ENCODE results near the gene GNG4. TPM values are rescaled to one million over a fixed set of nuclear protein-coding genes. Genes with fewer than 3 reads are reported as not detected.

Gene GNG4
- total and polyA plus RNA-seq, 10 of the 15 experiments (the other 5 are each of a cell fraction or from before 2014, with no cell fraction given): 0.03 to 0.15 (median 0.15) TPM; not detected in 7

DNA sequence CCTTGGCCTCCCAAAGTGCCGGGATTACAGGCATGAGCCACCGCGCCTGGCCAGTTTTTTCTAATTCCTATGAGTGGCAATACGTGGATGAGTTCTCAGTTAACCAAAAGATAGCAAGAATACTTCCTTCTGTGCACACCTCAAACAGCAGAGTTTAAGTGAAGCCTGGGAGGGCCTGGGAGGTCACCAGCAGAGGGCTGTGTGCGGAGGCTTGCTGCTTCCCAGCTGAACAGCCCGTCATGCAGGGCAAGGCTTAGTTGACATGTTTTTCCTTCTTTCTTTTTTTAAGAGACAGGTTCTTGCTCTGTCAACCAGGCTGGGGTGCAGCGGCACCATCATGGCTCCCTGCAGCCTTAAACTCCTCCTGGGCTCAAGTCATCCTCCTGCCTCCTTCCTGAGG is 17.8 kb downstream of the GNG4 start:
- Histone ChIP-seq H4K20me1 (ENCODE audit: control insufficient read depth, insufficient read depth) (no peaks in the 10 kb centered on the region), H3K79me2 (ENCODE audit: control insufficient read depth, insufficient read depth, low read length) (no peaks in the 10 kb centered on the region), H3K4me3 (no peak overlapping the region), H3K9me3 (replicated peaks; ENCODE audit: control insufficient read depth, insufficient read depth, low read length) (no peaks in the 10 kb centered on the region), H3K9ac (ENCODE audit: control insufficient read depth, insufficient read depth, low read length) (no peak overlapping the region), H3K4me2 (ENCODE audit: control insufficient read depth, insufficient read depth) (no peak overlapping the region), H3K27ac (ENCODE audit: control insufficient read depth, insufficient read depth) (no peak overlapping the region), H3K27me3 (replicated peaks in 1 of 2; ENCODE audit: control insufficient read depth in 2 of 2, insufficient read depth in 2 of 2, low read length in 1 of 2) (no peaks in the 10 kb centered on the region; a peak in 1 of 4 replicates), H2AFZ (ENCODE audit: control insufficient read depth, low read depth, low read length) (peak overlapping the region; percentile 26; the same call in 1 of the 2 replicates), H3K4me1 (ENCODE audit: control insufficient read depth, insufficient read depth, low read length) (peaks cover 9% of the 10 kb centered on the region), H3K36me3 (ENCODE audit: control insufficient read depth in 2 of 2, insufficient read depth in 2 of 2, low read length in 1 of 2) (no peaks in the 10 kb centered on the region)
- intact Hi-C loops (cut with micrococcal nuclease; ENCODE audit: unreplicated experiment) (no loop called here), in situ Hi-C loops (cut with MboI) (no loop called here)
- FAIRE-seq (no peak), DNase-seq (ENCODE audit: low read depth, low spot score) (no peak), ATAC-seq (peak; percentile 16; the same call in 1 of the 3 replicates)
- BruUV-seq (replicated peaks): no TSS peak
- WGBS (ENCODE audit: insufficient coverage, insufficient replicate concordance, low lambda C conversion rate, missing lambda C conversion rate): 69% methylated on average over 7 of the region's 7 CpGs
- CTCF ChIA-PET: interaction anchor here (1.0 to 1.5 kb wide), 2 partner anchors 19 to 30 kb away, joined by 3 read pairs; no protein-coding TSS in a partner anchor
- SMC1A ChIA-PET (ENCODE audit: uncharacterized antibody, unreplicated experiment): interaction anchor here (0.6 kb wide), 2 partner anchors 121 to 215 kb away, joined by 3 read pairs; no protein-coding TSS in a partner anchor
- TF ChIP-seq, protein P1, sequence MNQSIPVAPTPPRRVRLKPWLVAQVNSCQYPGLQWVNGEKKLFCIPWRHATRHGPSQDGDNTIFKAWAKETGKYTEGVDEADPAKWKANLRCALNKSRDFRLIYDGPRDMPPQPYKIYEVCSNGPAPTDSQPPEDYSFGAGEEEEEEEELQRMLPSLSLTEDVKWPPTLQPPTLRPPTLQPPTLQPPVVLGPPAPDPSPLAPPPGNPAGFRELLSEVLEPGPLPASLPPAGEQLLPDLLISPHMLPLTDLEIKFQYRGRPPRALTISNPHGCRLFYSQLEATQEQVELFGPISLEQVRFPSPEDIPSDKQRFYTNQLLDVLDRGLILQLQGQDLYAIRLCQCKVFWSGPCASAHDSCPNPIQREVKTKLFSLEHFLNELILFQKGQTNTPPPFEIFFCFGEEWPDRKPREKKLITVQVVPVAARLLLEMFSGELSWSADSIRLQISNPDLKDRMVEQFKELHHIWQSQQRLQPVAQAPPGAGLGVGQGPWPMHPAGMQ (IDR thresholded peaks at IDR 0.05; ENCODE audit: borderline replicate concordance): no peak
- TF ChIP-seq TCF7 (IDR thresholded peaks at IDR 0.05; ENCODE audit: borderline replicate concordance): no peak
- POLR2A ChIA-PET: interaction anchor here (0.5 kb wide), 1 partner anchor 356 kb away, joined by 5 read pairs; no protein-coding TSS in a partner anchor
- RAD21 ChIA-PET (ENCODE audit: unreplicated experiment): no interaction called here

DNA sequence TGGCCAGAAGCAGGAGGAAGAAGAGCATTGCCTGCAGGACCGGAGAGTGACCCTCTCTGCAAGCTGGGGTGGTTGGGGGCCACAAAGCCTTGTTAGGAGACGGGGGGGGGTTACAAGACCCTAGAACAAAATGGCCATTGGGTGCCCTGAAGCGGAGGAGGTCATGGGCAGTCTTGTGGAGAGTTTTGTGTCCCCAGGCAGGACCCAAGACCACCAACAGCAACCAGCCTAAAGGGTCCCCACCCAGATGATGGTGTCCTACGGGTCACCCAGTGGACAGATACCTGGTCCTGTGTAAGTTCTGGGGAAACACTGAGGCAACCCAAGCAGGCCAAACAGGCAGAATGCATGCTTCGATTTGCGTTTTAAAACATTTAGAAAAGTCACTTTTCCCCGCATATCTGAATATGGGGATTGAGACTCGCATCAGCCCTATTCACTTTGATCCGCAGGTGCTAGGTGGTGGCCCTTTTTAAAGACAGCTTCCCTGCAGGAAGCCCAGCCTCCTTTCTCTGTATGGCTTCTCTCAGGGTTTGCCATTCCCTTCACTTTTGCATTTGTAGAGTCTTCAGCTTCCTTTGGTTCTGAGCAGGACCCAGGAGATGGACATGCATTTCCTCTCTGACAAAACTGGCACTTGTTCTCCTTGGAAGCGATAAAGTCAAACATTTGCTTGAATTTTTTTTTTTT is 21.1 kb downstream of the GNG4 start:
- Histone ChIP-seq H3K4me2 (ENCODE audit: control insufficient read depth, insufficient read depth) (no peak overlapping the region), H2AFZ (ENCODE audit: control insufficient read depth, low read depth, low read length) (no peak overlapping the region), H3K9ac (ENCODE audit: control insufficient read depth, insufficient read depth, low read length) (no peak overlapping the region), H3K9me3 (replicated peaks; ENCODE audit: control insufficient read depth, insufficient read depth, low read length) (no peaks in the 10 kb centered on the region), H3K36me3 (ENCODE audit: control insufficient read depth in 2 of 2, insufficient read depth in 2 of 2, low read length in 1 of 2) (no peaks in the 10 kb centered on the region), H3K4me3 (no peak overlapping the region), H3K79me2 (ENCODE audit: control insufficient read depth, insufficient read depth, low read length) (no peaks in the 10 kb centered on the region), H3K27ac (ENCODE audit: control insufficient read depth, insufficient read depth) (no peak overlapping the region), H3K27me3 (replicated peaks in 1 of 2; ENCODE audit: control insufficient read depth in 2 of 2, insufficient read depth in 2 of 2, low read length in 1 of 2) (peaks cover 0 to 3% of the 10 kb centered on the region in 2 experiments; a peak in 1 of 4 replicates), H3K4me1 (ENCODE audit: control insufficient read depth, insufficient read depth, low read length) (peaks cover 9% of the 10 kb centered on the region), H4K20me1 (ENCODE audit: control insufficient read depth, insufficient read depth) (no peaks in the 10 kb centered on the region)
- RAD21 ChIA-PET (ENCODE audit: unreplicated experiment): no interaction called here
- in situ Hi-C loops (cut with MboI): no loop called here
- SMC1A ChIA-PET (ENCODE audit: uncharacterized antibody, unreplicated experiment): no interaction called here
- BruUV-seq (replicated peaks): no TSS peak
- CTCF ChIA-PET: interaction anchor here (0.7 kb wide), 1 partner anchor 1889 kb away, joined by 3 read pairs; no protein-coding TSS in a partner anchor
- WGBS (ENCODE audit: insufficient coverage, insufficient replicate concordance, low lambda C conversion rate, missing lambda C conversion rate): 55% methylated on average over 10 of the region's 10 CpGs
- DNase-seq (ENCODE audit: low read depth, low spot score): no peak
- FAIRE-seq: no peak
- ATAC-seq: no peak
- intact Hi-C loops (cut with micrococcal nuclease; ENCODE audit: unreplicated experiment): no loop called here
- POLR2A ChIA-PET: no interaction called here
- TF ChIP-seq, protein P2, sequence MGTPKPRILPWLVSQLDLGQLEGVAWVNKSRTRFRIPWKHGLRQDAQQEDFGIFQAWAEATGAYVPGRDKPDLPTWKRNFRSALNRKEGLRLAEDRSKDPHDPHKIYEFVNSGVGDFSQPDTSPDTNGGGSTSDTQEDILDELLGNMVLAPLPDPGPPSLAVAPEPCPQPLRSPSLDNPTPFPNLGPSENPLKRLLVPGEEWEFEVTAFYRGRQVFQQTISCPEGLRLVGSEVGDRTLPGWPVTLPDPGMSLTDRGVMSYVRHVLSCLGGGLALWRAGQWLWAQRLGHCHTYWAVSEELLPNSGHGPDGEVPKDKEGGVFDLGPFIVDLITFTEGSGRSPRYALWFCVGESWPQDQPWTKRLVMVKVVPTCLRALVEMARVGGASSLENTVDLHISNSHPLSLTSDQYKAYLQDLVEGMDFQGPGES (IDR thresholded peaks at IDR 0.05): no peak
- TF ChIP-seq RAD21 (IDR thresholded peaks at IDR 0.05; ENCODE audit: insufficient read depth, low read depth, low read length) (no peak), RELA (IDR thresholded peaks at IDR 0.05; ENCODE audit: borderline replicate concordance, partially characterized antibody) (no peak), TAF1 (IDR thresholded peaks at IDR 0.05; ENCODE audit: borderline replicate concordance, low read depth, low read length) (no peak), ZBTB4 (CRISPR knock-in tag; IDR thresholded peaks at IDR 0.05) (no peak), SMAD1 (IDR thresholded peaks at IDR 0.05; ENCODE audit: low read depth, partially characterized antibody) (no peak), SUZ12 (IDR thresholded peaks at IDR 0.05; ENCODE audit: unreplicated experiment) (no peak), MTA3 (IDR thresholded peaks at IDR 0.05; ENCODE audit: borderline replicate concordance, low read length) (no peak)
